Measurements from ENCODE around the gene GRWD1.
A peak's percentile ranks its signal among the peaks of the same experiment; 100 is the strongest.

GRWD1 gene

GRCh38 chr19:48502350-48503018, 56.7 kb downstream of the GRWD1 start:
- no peak for TF ChIP-seq CTCF (IDR thresholded peaks at IDR 0.05; ENCODE audit: insufficient read depth, low read depth, low read length, missing control alignments)
- DNase-seq (ENCODE audit: low read depth), result no peak
- H3K4me3 ChIP-seq (ENCODE audit: low read length), result peak overlapping the region; percentile 38

- peak; percentile 57 for TF ChIP-seq CTCF (IDR thresholded peaks at IDR 0.05; ENCODE audit: insufficient read depth, low read depth, low read length, missing control alignments)
- DNase-seq (ENCODE audit: low read depth), result peak; percentile 64
- no peak overlapping the region for H3K4me3 ChIP-seq (ENCODE audit: low read length)
Observed at GRCh38 chr19:48506138-48506733, 60.5 kb downstream of the GRWD1 start.

All from epithelial cell of esophagus (primary cell).